Fibroblast of upper back skin (primary cell): Measurements from ENCODE around the gene TMEM217.

Experiments used
- DNase-seq: peaks from one replicate; pipeline ENCODE4 v3.0.0-alpha.2; 2013

Gene TMEM217

GRCh38 chr6:37177935-37178517 lies 79.9 kb downstream of the TMEM217 start:
- no peak for DNase-seq

- no peak for DNase-seq
Measured at GRCh38 chr6:37177077-37177934, 80.6 kb downstream of the TMEM217 start.

- DNase-seq: no peak
Measured at GRCh38 chr6:37176268-37177076, 81.5 kb downstream of the TMEM217 start.

- no peak for DNase-seq
Measured at GRCh38 chr6:37175332-37176267, 82.3 kb downstream of the TMEM217 start.

GRCh38 chr6:37174515-37175331 lies 83.2 kb downstream of the TMEM217 start:
- no peak for DNase-seq

GRCh38 chr6:37174196-37174514 lies 83.8 kb downstream of the TMEM217 start:
- no peak for DNase-seq

GRCh38 chr6:37173493-37174195 lies 84.3 kb downstream of the TMEM217 start:
- DNase-seq: no peak

- no peak for DNase-seq
Measured at GRCh38 chr6:37172912-37173492, 84.9 kb downstream of the TMEM217 start.

GRCh38 chr6:37171970-37172812 lies 85.8 kb downstream of the TMEM217 start:
- DNase-seq: peak; percentile 93

GRCh38 chr6:37171201-37171969 lies 86.6 kb downstream of the TMEM217 start:
- peak; percentile 37 for DNase-seq

GRCh38 chr6:37170273-37171200 lies 87.4 kb downstream of the TMEM217 start:
- DNase-seq: no peak

GRCh38 chr6:37169496-37170272 lies 88.3 kb downstream of the TMEM217 start, which contains the start of gene PIM1:
Gene PIM1 (plus strand): TSS chr6:37170152. CDS start chr6:37170576, 424 bp downstream.
- peak; percentile 99 for DNase-seq

- no peak for DNase-seq
Measured at GRCh38 chr6:37168811-37169495, 89.0 kb downstream of the TMEM217 start.

- no peak for DNase-seq
Measured at GRCh38 chr6:37168163-37168758, 89.7 kb downstream of the TMEM217 start.

GRCh38 chr6:37162740-37163139 lies 95.2 kb downstream of the TMEM217 start:
- no peak for DNase-seq
